NCI-H1436 treated with DMSO at 0.1 percent for 48 hours (cell line): Measurements from ENCODE around the gene ALPP.
"Not testable (repeated sequence)": the region's sequence is repeated elsewhere in the genome, so short reads cannot be mapped to it uniquely, and the experiment has no call there.

ENCODE experiments used
- DNase-seq: peaks from one replicate; lab custom pipeline; 2025; lab: John Stamatoyannopoulos, UW

Gene ALPP

GRCh38 chr2:232363784-232364615 is 14.6 kb upstream of the ALPP start:
- DNase-seq = no peak

- DNase-seq = not testable (repeated sequence)
Measured at GRCh38 chr2:232364806-232365594, 13.6 kb upstream of the ALPP start.

GRCh38 chr2:232365621-232366321 is 12.8 kb upstream of the ALPP start:
- no peak for DNase-seq

GRCh38 chr2:232366461-232366860 is 12.1 kb upstream of the ALPP start:
- not testable (repeated sequence) for DNase-seq

- DNase-seq = no peak
Measured at GRCh38 chr2:232367016-232367415, 11.5 kb upstream of the ALPP start.

GRCh38 chr2:232367591-232368233 is 10.8 kb upstream of the ALPP start:
- no peak for DNase-seq

GRCh38 chr2:232368311-232368731 is 10.2 kb upstream of the ALPP start:
- DNase-seq = no peak

- DNase-seq = no peak
Measured at GRCh38 chr2:232369126-232369951, 9.2 kb upstream of the ALPP start.

- DNase-seq = not testable (repeated sequence)
Measured at GRCh38 chr2:232370007-232370406, 8.5 kb upstream of the ALPP start.

GRCh38 chr2:232372231-232373208 is 6.0 kb upstream of the ALPP start:
- DNase-seq = no peak

GRCh38 chr2:232374356-232374755 is 4.2 kb upstream of the ALPP start:
- no peak for DNase-seq

GRCh38 chr2:232375164-232375563 is 3.4 kb upstream of the ALPP start:
- DNase-seq = no peak

- no peak for DNase-seq
Measured at GRCh38 chr2:232376260-232376659, 2.3 kb upstream of the ALPP start.

GRCh38 chr2:232376713-232377112 is 1.8 kb upstream of the ALPP start:
- no peak for DNase-seq

- no peak for DNase-seq
Measured at GRCh38 chr2:232377319-232377718, 1.2 kb upstream of the ALPP start.

GRCh38 chr2:232377841-232378734 is 463 bp upstream of the ALPP start:
- DNase-seq = no peak

GRCh38 chr2:232379610-232380590 is 1.3 kb downstream of the ALPP start:
- not testable (repeated sequence) for DNase-seq
